Lower leg skin (tissue), 4 donors: ENCODE measurements around the gene HECTD4. TPM values are rescaled to one million over a fixed set of nuclear protein-coding genes. Genes with fewer than 3 reads are reported as not detected.
"Not testable (repeated sequence)": the region's sequence is repeated elsewhere in the genome, so short reads cannot be mapped to it uniquely, and the experiment has no call there.

Source experiments
- DNase-seq, 2 donors: peaks; one replicate each; pipeline ENCODE4 v3.0.0-alpha.2; 2019; ENCODE audit warnings: low spot score in 2 of 2
- H3K4me3 ChIP-seq: fragments of 200-600 bp; sonication (generic); 2 replicates; pipeline ENCODE4 v1.5.1; 2017; ENCODE audit warnings: mild to moderate bottlenecking, low read depth; ENCODE audit not compliant: poor library complexity, severe bottlenecking
- CTCF ChIP-seq, 3 donors: fragments of 450-650 bp; IDR thresholded peaks; one replicate each; pipeline ENCODE4 v1.5.1; 2016; ENCODE audit warnings: antibody characterized with exemption in 3 of 3, mild to moderate bottlenecking in 3 of 3, moderate library complexity in 2 of 3
- POLR2A ChIP-seq, 2 donors: fragments of 450-650 bp; IDR thresholded peaks; one replicate each; pipeline ENCODE4 v1.6.1; 2016 to 2017; ENCODE audit warnings: antibody characterized with exemption in 2 of 2, mild to moderate bottlenecking in 1 of 2, moderate library complexity in 1 of 2
- WGBS, 2 donors: methylation state at CpG; one replicate each; pipeline ENCODE4 v1.1.5; 2018; 5-methylcytosine and 5-hydroxymethylcytosine counted together
- intact Hi-C: fragments of 100-400 bp; cut with DNase I; formaldehyde crosslinking; loops from one replicate; pipeline ENCODE4 v1.15.0; 2023; ENCODE audit warnings: low total_unique reads
- total RNA-seq, 4 donors: library from RNA; depleted of rRNA; stranded (reverse); fragments of >200 nt; gene quantifications; one replicate each; pipeline ENCODE4 v1.1.0, GENCODE V29; 2016

The HECTD4 gene
- total RNA-seq, 4 donors from 2014 or later = 33.2 to 70.6 (median 35.5) TPM

DNA sequence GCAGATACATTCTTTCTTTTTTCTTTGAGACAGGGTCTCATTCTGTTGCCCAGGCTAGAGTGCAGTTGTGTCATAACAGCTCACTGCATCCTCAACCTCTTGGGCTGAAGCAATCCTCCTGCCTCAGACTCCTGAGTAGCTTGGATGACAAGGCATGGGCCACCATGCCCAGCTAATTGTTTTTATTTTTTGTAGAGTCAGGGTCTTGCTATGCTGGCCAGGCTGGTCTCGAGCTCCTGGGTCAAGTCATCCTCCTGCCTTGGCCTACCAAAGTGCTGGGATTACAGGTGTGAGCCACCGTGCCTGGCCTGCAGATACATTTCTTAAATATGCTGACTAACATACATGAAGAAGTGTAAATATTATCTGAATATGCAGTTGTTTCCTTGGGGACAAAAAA is 115.8 kb downstream of the HECTD4 start:
- no peak overlapping the region for H3K4me3 ChIP-seq
- TF ChIP-seq CTCF (IDR thresholded peaks at IDR 0.05) = no peak
- TF ChIP-seq POLR2A (IDR thresholded peaks at IDR 0.05) = no peak
- no peak for DNase-seq
- intact Hi-C loops = no loop called here
- WGBS, 2 donors = 96 to 100% methylated on average over 2 of the region's 2 CpGs

DNA sequence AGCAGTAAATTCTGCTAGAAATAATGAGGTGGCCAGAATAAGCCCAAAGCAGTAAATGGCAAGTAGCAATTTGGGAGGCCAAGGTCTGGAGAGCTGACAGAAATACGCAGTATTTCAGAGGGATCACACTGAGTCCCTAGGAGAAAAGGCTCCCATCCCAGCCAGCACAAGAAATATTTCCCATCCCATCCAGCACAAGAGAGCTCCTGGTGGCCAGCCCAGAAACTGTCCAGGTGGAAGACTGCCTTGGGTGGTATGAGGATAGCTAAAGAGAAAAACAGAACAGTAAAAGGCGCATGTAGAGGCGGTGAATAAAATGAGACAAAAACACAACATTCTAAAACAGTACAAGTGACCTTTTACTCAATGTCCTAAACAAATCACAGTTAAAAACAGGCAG is 120.7 kb downstream of the HECTD4 start:
- no peak overlapping the region for H3K4me3 ChIP-seq
- 96 to 97% methylated on average over 3 of the region's 3 CpGs for WGBS, 2 donors
- DNase-seq = no peak
- no peak for TF ChIP-seq CTCF (IDR thresholded peaks at IDR 0.05)
- TF ChIP-seq POLR2A (IDR thresholded peaks at IDR 0.05) = no peak
- intact Hi-C loops = no loop called here

GRCh38 chr12:112258926-112259325 is 123.3 kb downstream of the HECTD4 start:
- no peak overlapping the region for H3K4me3 ChIP-seq
- intact Hi-C loops = no loop called here
- TF ChIP-seq POLR2A (IDR thresholded peaks at IDR 0.05) (no peak), CTCF (IDR thresholded peaks at IDR 0.05) (no peak)
- DNase-seq = no peak
- WGBS, 2 donors = 96 to 100% methylated on average over 1 of the region's 1 CpG

- 89% methylated on average over 3 of the region's 3 CpGs for WGBS, 2 donors
- TF ChIP-seq POLR2A (IDR thresholded peaks at IDR 0.05) (no peak), CTCF (IDR thresholded peaks at IDR 0.05) (no peak)
- DNase-seq = no peak
- H3K4me3 ChIP-seq = no peak overlapping the region
- intact Hi-C loops = no loop called here
Measured at GRCh38 chr12:112256780-112257179, 125.5 kb downstream of the HECTD4 start.

- 96 to 97% methylated on average over 4 of the region's 4 CpGs for WGBS, 2 donors
- H3K4me3 ChIP-seq = no peak overlapping the region
- TF ChIP-seq POLR2A (IDR thresholded peaks at IDR 0.05) (no peak), CTCF (IDR thresholded peaks at IDR 0.05) (no peak)
- DNase-seq = no peak
- intact Hi-C loops = no loop called here
Measured at GRCh38 chr12:112252184-112252583, 130.0 kb downstream of the HECTD4 start.

DNA sequence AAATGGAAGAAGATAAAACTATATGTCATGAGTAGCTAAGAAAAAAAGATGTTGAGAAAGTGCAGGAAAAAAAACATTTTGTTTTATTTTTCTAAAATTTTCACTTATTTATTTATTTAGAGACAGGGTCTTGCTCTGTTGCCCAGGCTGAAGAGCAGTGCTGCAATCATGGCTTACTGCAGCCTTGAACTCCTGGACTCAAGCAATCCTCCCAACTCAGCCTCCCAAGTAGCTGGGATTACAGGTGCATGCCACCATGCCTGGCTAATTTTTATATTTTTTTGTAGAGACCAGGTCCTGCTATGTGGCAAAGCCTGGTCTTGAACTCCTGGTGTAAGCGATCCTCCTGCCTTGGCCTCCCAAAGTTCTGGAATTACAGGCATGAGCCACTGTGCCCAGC is 137.3 kb downstream of the HECTD4 start:
- DNase-seq, intact Hi-C loops, H3K4me3 ChIP-seq: not testable (repeated sequence)
- 100% methylated on average over 1 of the region's 1 CpG for WGBS, 2 donors
